ENCODE results near the gene DDX23.
A peak's percentile ranks its signal among the peaks of the same experiment; 100 is the strongest.
"Not testable (repeated sequence)": the region's sequence is repeated elsewhere in the genome, so short reads cannot be mapped to it uniquely, and the experiment has no call there.

Gene DDX23

GRCh38 chr12:48851883-48852733 is at the start of gene DDX23:
Gene DDX23, minus strand, starts transcription at chr12:48852163. Its CDS starts 6,381 bp downstream, at chr12:48845782.
- Mint-ChIP-seq H3K4me1 (peaks cover 35% of the 10 kb centered on the region), H3K9me3 (no peaks in the 10 kb centered on the region), H3K4me3 (peak within 1 kb of the TSS; percentile 96), H3K27ac (peak within 1 kb of the TSS; percentile 99), H3K36me3 (peaks cover 58% of the 10 kb centered on the region)
- DNase-seq (ENCODE audit: low spot score in 2 of 2): peak; percentile 72 to 94
- ATAC-seq: peak; percentile 96

GRCh38 chr12:48901278-48901677 is 49.3 kb upstream of the DDX23 start:
- Mint-ChIP-seq H3K27ac (no peak overlapping the region), H3K36me3 (no peaks in the 10 kb centered on the region), H3K4me1 (peaks cover 11% of the 10 kb centered on the region), H3K4me3 (no peak overlapping the region), H3K9me3 (no peaks in the 10 kb centered on the region)
- ATAC-seq (peak; percentile 95), DNase-seq (ENCODE audit: low spot score in 2 of 2) (no peak)

GRCh38 chr12:48899651-48900050 is 47.7 kb upstream of the DDX23 start:
- Mint-ChIP-seq H3K36me3 (no peaks in the 10 kb centered on the region), H3K27ac (no peak overlapping the region)
- no peak for ATAC-seq

GRCh38 chr12:48894271-48894670 is 42.3 kb upstream of the DDX23 start:
- Mint-ChIP-seq H3K4me1 (peaks cover 5% of the 10 kb centered on the region), H3K36me3 (no peaks in the 10 kb centered on the region), H3K9me3 (no peaks in the 10 kb centered on the region), H3K27ac (no peak overlapping the region), H3K4me3 (no peak overlapping the region)
- DNase-seq (ENCODE audit: low spot score in 2 of 2) (no peak), ATAC-seq (no peak)

More at GRCh38 chr12:48899651-48900050, 47.7 kb upstream of the DDX23 start:
- no peaks in the 10 kb centered on the region for H3K9me3 Mint-ChIP-seq
- no peak overlapping the region for H3K4me3 Mint-ChIP-seq
- H3K4me1 Mint-ChIP-seq: peaks cover 11% of the 10 kb centered on the region
- DNase-seq (ENCODE audit: low spot score in 2 of 2): no peak

- ATAC-seq (peak; percentile 97), DNase-seq (ENCODE audit: low spot score in 2 of 2) (peak; percentile 73 to 88)
- no peaks in the 10 kb centered on the region for H3K36me3 Mint-ChIP-seq
- no peaks in the 10 kb centered on the region for H3K9me3 Mint-ChIP-seq
- H3K4me3 Mint-ChIP-seq: peak overlapping the region; percentile 29
- H3K4me1 Mint-ChIP-seq: peaks cover 5% of the 10 kb centered on the region
- no peak overlapping the region for H3K27ac Mint-ChIP-seq
Measured at GRCh38 chr12:48890657-48891418, 38.9 kb upstream of the DDX23 start.

- ATAC-seq: no peak
- no peak for DNase-seq (ENCODE audit: low spot score in 2 of 2)
- Mint-ChIP-seq H3K27ac (no peak overlapping the region), H3K4me3 (no peak overlapping the region), H3K9me3 (no peaks in the 10 kb centered on the region), H3K4me1 (peaks cover 5% of the 10 kb centered on the region), H3K36me3 (no peaks in the 10 kb centered on the region)
Measured at GRCh38 chr12:48889679-48890078, 37.7 kb upstream of the DDX23 start.

- H3K4me1 Mint-ChIP-seq: peaks cover 9% of the 10 kb centered on the region
- H3K4me3 Mint-ChIP-seq: no peak overlapping the region
- H3K36me3 Mint-ChIP-seq: no peaks in the 10 kb centered on the region
- no peaks in the 10 kb centered on the region for H3K9me3 Mint-ChIP-seq
- ATAC-seq (no peak), DNase-seq (ENCODE audit: low spot score in 2 of 2) (no peak)
- peak overlapping the region; percentile 67 for H3K27ac Mint-ChIP-seq
Measured at GRCh38 chr12:48883305-48884161, 31.6 kb upstream of the DDX23 start.

GRCh38 chr12:48882972-48883304 is 31.0 kb upstream of the DDX23 start:
- no peaks in the 10 kb centered on the region for H3K9me3 Mint-ChIP-seq
- no peak for ATAC-seq
- H3K27ac Mint-ChIP-seq: peak overlapping the region; percentile 67
- no peak for DNase-seq (ENCODE audit: low spot score in 2 of 2)
- H3K36me3 Mint-ChIP-seq: no peaks in the 10 kb centered on the region
- no peak overlapping the region for H3K4me3 Mint-ChIP-seq
- peaks cover 9% of the 10 kb centered on the region for H3K4me1 Mint-ChIP-seq

- no peak overlapping the region for H3K27ac Mint-ChIP-seq
- H3K4me3 Mint-ChIP-seq: no peak overlapping the region
- ATAC-seq: no peak
- no peak for DNase-seq (ENCODE audit: low spot score in 2 of 2)
- H3K9me3 Mint-ChIP-seq: no peaks in the 10 kb centered on the region
- peaks cover 9% of the 10 kb centered on the region for H3K4me1 Mint-ChIP-seq
- no peaks in the 10 kb centered on the region for H3K36me3 Mint-ChIP-seq
Measured at GRCh38 chr12:48882315-48882687, 30.3 kb upstream of the DDX23 start.

- Mint-ChIP-seq H3K36me3 (no peaks in the 10 kb centered on the region), H3K4me1 (peaks cover 9% of the 10 kb centered on the region), H3K9me3 (no peaks in the 10 kb centered on the region), H3K4me3 (no peak overlapping the region), H3K27ac (no peak overlapping the region)
- ATAC-seq (no peak), DNase-seq (ENCODE audit: low spot score in 2 of 2) (no peak)
Measured at GRCh38 chr12:48881686-48882314, 29.8 kb upstream of the DDX23 start.

GRCh38 chr12:48880647-48881046 is 28.7 kb upstream of the DDX23 start:
- Mint-ChIP-seq H3K9me3 (no peaks in the 10 kb centered on the region), H3K27ac (no peak overlapping the region), H3K4me1 (peaks cover 9% of the 10 kb centered on the region), H3K36me3 (no peaks in the 10 kb centered on the region), H3K4me3 (no peak overlapping the region)
- ATAC-seq (no peak), DNase-seq (ENCODE audit: low spot score in 2 of 2) (no peak)

- no peak for DNase-seq (ENCODE audit: low spot score in 2 of 2)
Measured at GRCh38 chr12:48878548-48878947, 26.6 kb upstream of the DDX23 start.

GRCh38 chr12:48875944-48876515 is 24.1 kb upstream of the DDX23 start:
- ATAC-seq: no peak
- no peaks in the 10 kb centered on the region for H3K9me3 Mint-ChIP-seq
- H3K36me3 Mint-ChIP-seq: no peaks in the 10 kb centered on the region
- no peak overlapping the region for H3K4me3 Mint-ChIP-seq
- no peak for DNase-seq (ENCODE audit: low spot score in 2 of 2)
- H3K27ac Mint-ChIP-seq: no peak overlapping the region
- no peaks in the 10 kb centered on the region for H3K4me1 Mint-ChIP-seq

More at GRCh38 chr12:48878548-48878947, 26.6 kb upstream of the DDX23 start:
- Mint-ChIP-seq H3K9me3 (no peaks in the 10 kb centered on the region), H3K27ac (no peak overlapping the region), H3K36me3 (no peaks in the 10 kb centered on the region), H3K4me1 (peaks cover 9% of the 10 kb centered on the region), H3K4me3 (no peak overlapping the region)
- ATAC-seq: no peak

GRCh38 chr12:48873534-48873933 is 21.6 kb upstream of the DDX23 start:
- H3K4me1 Mint-ChIP-seq; DNase-seq (ENCODE audit: low spot score in 2 of 2); ATAC-seq; H3K9me3 Mint-ChIP-seq; H3K4me3 Mint-ChIP-seq; H3K36me3 Mint-ChIP-seq: not testable (repeated sequence)
- peak overlapping the region; percentile 53 for H3K27ac Mint-ChIP-seq
